Measurements from ENCODE around the gene APOA4. TPM values are rescaled to one million over a fixed set of nuclear protein-coding genes. Genes with fewer than 3 reads are reported as not detected.

The APOA4 gene
- total and polyA plus RNA-seq, 2 of the 13 experiments (the other 11 are each of a cell fraction or from before 2014, with no cell fraction given): 3.8 to 7.2 TPM

DNA sequence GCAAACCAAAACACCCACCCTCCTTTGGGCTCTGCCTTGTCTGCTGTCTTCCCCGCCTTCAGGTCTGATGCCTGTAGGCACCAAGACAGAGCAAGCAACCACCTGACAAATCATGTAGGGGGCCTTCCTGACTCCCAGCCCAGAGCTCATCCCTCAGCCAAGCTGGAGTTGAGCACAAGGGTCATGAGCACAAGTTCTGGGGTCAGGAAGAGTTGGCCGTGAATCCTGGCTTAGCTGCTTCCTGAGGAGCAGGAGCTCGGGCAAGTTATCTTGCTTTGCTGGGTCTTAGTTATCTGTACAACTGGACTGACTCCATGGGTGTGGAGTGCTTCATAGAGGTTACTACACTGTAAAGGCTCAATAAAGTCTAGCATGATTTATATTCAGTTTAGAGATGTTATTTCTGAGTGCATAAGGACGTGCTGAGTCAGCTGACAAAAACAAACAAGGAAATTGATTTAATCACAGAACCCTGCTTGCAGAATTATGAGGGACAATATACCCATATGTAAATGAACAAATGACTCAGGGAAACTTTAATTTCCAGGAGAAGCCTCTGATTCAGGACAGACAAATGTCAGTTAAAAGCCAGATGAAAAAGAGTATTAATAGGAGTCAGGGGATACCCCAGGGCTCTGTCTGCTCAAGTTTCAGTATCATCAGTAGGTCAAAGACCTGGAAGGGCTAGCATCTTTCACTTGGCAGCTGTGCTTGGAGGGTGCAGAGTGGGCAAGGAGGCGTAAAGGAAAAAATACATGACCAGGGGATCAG, 29.3 kb upstream of the APOA4 start:
- no peak for ATAC-seq
- 97% methylated on average over 5 of the region's 5 CpGs for WGBS (ENCODE audit: low lambda C conversion rate)
- ChIA-PET POLR2A (interaction anchor here (1.2 kb wide), 1 partner anchor 16 kb away, joined by 3 read pairs; the partner anchor contains the start of gene APOA1), CTCF (ENCODE audit: low intra/inter-chr PET ratio, low total read pairs) (no interaction called here)
- Histone ChIP-seq H3K79me2 (ENCODE audit: insufficient read depth, low read length) (no peaks in the 10 kb centered on the region), H3K27ac (ENCODE audit: extremely low read length, insufficient read depth, low read length) (no peak overlapping the region), H3K9ac (ENCODE audit: insufficient read depth, low read depth, low read length) (no peak overlapping the region), H4K20me1 (ENCODE audit: insufficient read depth, low read length) (no peaks in the 10 kb centered on the region), H3K4me2 (ENCODE audit: low read depth, low read length) (no peak overlapping the region), H3K4me1 (ENCODE audit: insufficient read depth, low read length) (no peaks in the 10 kb centered on the region), H3K9me3 (ENCODE audit: low read length) (no peaks in the 10 kb centered on the region), H3K36me3 (replicated peaks in 1 of 2; ENCODE audit: control insufficient read depth in 1 of 2, insufficient read depth in 2 of 2, low read length in 2 of 2) (peaks cover 14 to 38% of the 10 kb centered on the region in 2 experiments), H3K27me3 (ENCODE audit: control insufficient read depth in 1 of 2, insufficient read depth in 2 of 2, low read length in 2 of 2) (no peaks in the 10 kb centered on the region), H2AFZ (ENCODE audit: low read length) (no peak overlapping the region), H3K4me3 (replicated peaks in 1 of 3; ENCODE audit: insufficient read depth in 1 of 3, low read depth in 2 of 3, low read length in 3 of 3) (no peak overlapping the region)
- no TSS peak for BruUV-seq (replicated peaks)
- TF ChIP-seq, protein P1, sequence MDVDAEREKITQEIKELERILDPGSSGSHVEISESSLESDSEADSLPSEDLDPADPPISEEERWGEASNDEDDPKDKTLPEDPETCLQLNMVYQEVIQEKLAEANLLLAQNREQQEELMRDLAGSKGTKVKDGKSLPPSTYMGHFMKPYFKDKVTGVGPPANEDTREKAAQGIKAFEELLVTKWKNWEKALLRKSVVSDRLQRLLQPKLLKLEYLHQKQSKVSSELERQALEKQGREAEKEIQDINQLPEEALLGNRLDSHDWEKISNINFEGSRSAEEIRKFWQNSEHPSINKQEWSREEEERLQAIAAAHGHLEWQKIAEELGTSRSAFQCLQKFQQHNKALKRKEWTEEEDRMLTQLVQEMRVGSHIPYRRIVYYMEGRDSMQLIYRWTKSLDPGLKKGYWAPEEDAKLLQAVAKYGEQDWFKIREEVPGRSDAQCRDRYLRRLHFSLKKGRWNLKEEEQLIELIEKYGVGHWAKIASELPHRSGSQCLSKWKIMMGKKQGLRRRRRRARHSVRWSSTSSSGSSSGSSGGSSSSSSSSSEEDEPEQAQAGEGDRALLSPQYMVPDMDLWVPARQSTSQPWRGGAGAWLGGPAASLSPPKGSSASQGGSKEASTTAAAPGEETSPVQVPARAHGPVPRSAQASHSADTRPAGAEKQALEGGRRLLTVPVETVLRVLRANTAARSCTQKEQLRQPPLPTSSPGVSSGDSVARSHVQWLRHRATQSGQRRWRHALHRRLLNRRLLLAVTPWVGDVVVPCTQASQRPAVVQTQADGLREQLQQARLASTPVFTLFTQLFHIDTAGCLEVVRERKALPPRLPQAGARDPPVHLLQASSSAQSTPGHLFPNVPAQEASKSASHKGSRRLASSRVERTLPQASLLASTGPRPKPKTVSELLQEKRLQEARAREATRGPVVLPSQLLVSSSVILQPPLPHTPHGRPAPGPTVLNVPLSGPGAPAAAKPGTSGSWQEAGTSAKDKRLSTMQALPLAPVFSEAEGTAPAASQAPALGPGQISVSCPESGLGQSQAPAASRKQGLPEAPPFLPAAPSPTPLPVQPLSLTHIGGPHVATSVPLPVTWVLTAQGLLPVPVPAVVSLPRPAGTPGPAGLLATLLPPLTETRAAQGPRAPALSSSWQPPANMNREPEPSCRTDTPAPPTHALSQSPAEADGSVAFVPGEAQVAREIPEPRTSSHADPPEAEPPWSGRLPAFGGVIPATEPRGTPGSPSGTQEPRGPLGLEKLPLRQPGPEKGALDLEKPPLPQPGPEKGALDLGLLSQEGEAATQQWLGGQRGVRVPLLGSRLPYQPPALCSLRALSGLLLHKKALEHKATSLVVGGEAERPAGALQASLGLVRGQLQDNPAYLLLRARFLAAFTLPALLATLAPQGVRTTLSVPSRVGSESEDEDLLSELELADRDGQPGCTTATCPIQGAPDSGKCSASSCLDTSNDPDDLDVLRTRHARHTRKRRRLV (CRISPR knock-in tag; IDR thresholded peaks at IDR 0.05): no peak
- TF ChIP-seq MAFK (conservative IDR thresholded peaks at IDR 0.05 in 1 of 2, IDR thresholded peaks at IDR 0.05 in 1 of 2; ENCODE audit: low read length in 2 of 2) (peak; percentile 42 to 45; a peak in 3 of 4 replicates), MAFF (IDR thresholded peaks at IDR 0.05; ENCODE audit: low read depth, low read length) (peak; percentile 36; the same call in 1 of the 2 replicates)
- DNase-seq (ENCODE audit: low spot score): no peak
- intact Hi-C loops (cut with micrococcal nuclease; ENCODE audit: unreplicated experiment) (no loop called here), in situ Hi-C loops (cut with HindIII; ENCODE audit: extremely low pct_ligation_motif_present, low pct_unique_long_range_greater_than_20kb) (no loop called here)
- FAIRE-seq: no peak

All from HepG2 (cell line).